GM18858 (cell line): ENCODE results near the gene SLC15A2.

ENCODE experiments used
- ATAC-seq: cut with Tn5 transposase; IDR thresholded peaks from one replicate; pipeline ENCODE4 v1.9.1; 2021; ENCODE audit not compliant: unreplicated experiment

The SLC15A2 gene

GRCh38 chr3:121979734-121980449 lies 85.7 kb downstream of the SLC15A2 start:
- ATAC-seq, result peak; percentile 80

GRCh38 chr3:121980450-121980796 lies 86.2 kb downstream of the SLC15A2 start:
- peak; percentile 18 for ATAC-seq

- no peak for ATAC-seq
Observed at GRCh38 chr3:121981473-121981872, 87.3 kb downstream of the SLC15A2 start.

GRCh38 chr3:121985846-121986245 lies 91.6 kb downstream of the SLC15A2 start:
- ATAC-seq, result no peak

GRCh38 chr3:121988146-121988545 lies 93.9 kb downstream of the SLC15A2 start:
- ATAC-seq, result no peak

- ATAC-seq, result no peak
Observed at GRCh38 chr3:121989943-121990342, 95.7 kb downstream of the SLC15A2 start.

- ATAC-seq, result peak; percentile 52
Observed at GRCh38 chr3:121992601-121993560, 98.7 kb downstream of the SLC15A2 start.
